ENCODE measurements around the gene TNKS2. TPM values are rescaled to one million over a fixed set of nuclear protein-coding genes. Genes with fewer than 3 reads are reported as not detected.

The TNKS2 gene
- total RNA-seq, 1 donor from 2014 or later, result 75.0 TPM

GRCh38 chr10:91864099-91864498, 65.9 kb downstream of the TNKS2 start:
- no peak overlapping the region for H3K4me3 Mint-ChIP-seq (ENCODE audit: unreplicated experiment)
- peaks cover 33% of the 10 kb centered on the region for H3K36me3 Mint-ChIP-seq (ENCODE audit: low read depth)
- no peak for DNase-seq (ENCODE audit: low spot score)
- H3K27ac Mint-ChIP-seq (ENCODE audit: unreplicated experiment), result no peak overlapping the region
- TF ChIP-seq CTCF (IDR thresholded peaks at IDR 0.05), result no peak
- no peaks in the 10 kb centered on the region for H3K4me1 Mint-ChIP-seq (ENCODE audit: low read depth)
- H3K27me3 Mint-ChIP-seq (ENCODE audit: low read depth), result no peaks in the 10 kb centered on the region
- H3K9me3 Mint-ChIP-seq (ENCODE audit: low read depth), result no peaks in the 10 kb centered on the region

- Mint-ChIP-seq H3K9me3 (ENCODE audit: low read depth) (no peaks in the 10 kb centered on the region), H3K4me1 (ENCODE audit: low read depth) (no peaks in the 10 kb centered on the region), H3K27ac (ENCODE audit: unreplicated experiment) (no peak overlapping the region), H3K27me3 (ENCODE audit: low read depth) (no peaks in the 10 kb centered on the region), H3K36me3 (ENCODE audit: low read depth) (peaks cover 33% of the 10 kb centered on the region), H3K4me3 (ENCODE audit: unreplicated experiment) (no peak overlapping the region)
- TF ChIP-seq CTCF (IDR thresholded peaks at IDR 0.05), result no peak
- no peak for DNase-seq (ENCODE audit: low spot score)
These were observed 66.5 kb downstream of the TNKS2 start for GRCh38 chr10:91864744-91865143.

- TF ChIP-seq CTCF (IDR thresholded peaks at IDR 0.05), result no peak
- Mint-ChIP-seq H3K27ac (ENCODE audit: unreplicated experiment) (no peak overlapping the region), H3K9me3 (ENCODE audit: low read depth) (no peaks in the 10 kb centered on the region), H3K4me3 (ENCODE audit: unreplicated experiment) (no peak overlapping the region), H3K36me3 (ENCODE audit: low read depth) (peaks cover 29% of the 10 kb centered on the region), H3K4me1 (ENCODE audit: low read depth) (no peaks in the 10 kb centered on the region), H3K27me3 (ENCODE audit: low read depth) (no peaks in the 10 kb centered on the region)
- no peak for DNase-seq (ENCODE audit: low spot score)
These were observed 67.4 kb downstream of the TNKS2 start for GRCh38 chr10:91865562-91866081.

- no peak for DNase-seq (ENCODE audit: low spot score)
- no peak for TF ChIP-seq CTCF (IDR thresholded peaks at IDR 0.05)
- H3K4me1 Mint-ChIP-seq (ENCODE audit: low read depth), result peaks cover 3% of the 10 kb centered on the region
- no peaks in the 10 kb centered on the region for H3K36me3 Mint-ChIP-seq (ENCODE audit: low read depth)
- no peaks in the 10 kb centered on the region for H3K27me3 Mint-ChIP-seq (ENCODE audit: low read depth)
- no peaks in the 10 kb centered on the region for H3K9me3 Mint-ChIP-seq (ENCODE audit: low read depth)
- no peak overlapping the region for H3K27ac Mint-ChIP-seq (ENCODE audit: unreplicated experiment)
- no peak overlapping the region for H3K4me3 Mint-ChIP-seq (ENCODE audit: unreplicated experiment)
These were observed 76.9 kb downstream of the TNKS2 start for GRCh38 chr10:91875156-91875555.

GRCh38 chr10:91875779-91876178, 77.6 kb downstream of the TNKS2 start:
- H3K4me3 Mint-ChIP-seq (ENCODE audit: unreplicated experiment), result no peak overlapping the region
- H3K27ac Mint-ChIP-seq (ENCODE audit: unreplicated experiment), result no peak overlapping the region
- no peak for DNase-seq (ENCODE audit: low spot score)
- no peaks in the 10 kb centered on the region for H3K36me3 Mint-ChIP-seq (ENCODE audit: low read depth)
- no peaks in the 10 kb centered on the region for H3K27me3 Mint-ChIP-seq (ENCODE audit: low read depth)
- H3K9me3 Mint-ChIP-seq (ENCODE audit: low read depth), result no peaks in the 10 kb centered on the region
- TF ChIP-seq CTCF (IDR thresholded peaks at IDR 0.05), result no peak
- peaks cover 8% of the 10 kb centered on the region for H3K4me1 Mint-ChIP-seq (ENCODE audit: low read depth)

Data from chondrocyte (in vitro differentiated cells).